GM19328 (cell line): Measurements from ENCODE around the gene MUL1.

Experiments used
- ATAC-seq: cut with Tn5 transposase; IDR thresholded peaks from one replicate; pipeline ENCODE4 v1.9.1; 2021; ENCODE audit warnings: mild to moderate bottlenecking, moderate library complexity; ENCODE audit not compliant: unreplicated experiment

Gene MUL1

GRCh38 chr1:20485527-20486456, 22.2 kb downstream of the MUL1 start, which contains the start of gene CAMK2N1:
TSS of gene CAMK2N1 (minus strand) at chr1:20486210. CDS start at chr1:20485379, 831 bp downstream.
- ATAC-seq = no peak

DNA sequence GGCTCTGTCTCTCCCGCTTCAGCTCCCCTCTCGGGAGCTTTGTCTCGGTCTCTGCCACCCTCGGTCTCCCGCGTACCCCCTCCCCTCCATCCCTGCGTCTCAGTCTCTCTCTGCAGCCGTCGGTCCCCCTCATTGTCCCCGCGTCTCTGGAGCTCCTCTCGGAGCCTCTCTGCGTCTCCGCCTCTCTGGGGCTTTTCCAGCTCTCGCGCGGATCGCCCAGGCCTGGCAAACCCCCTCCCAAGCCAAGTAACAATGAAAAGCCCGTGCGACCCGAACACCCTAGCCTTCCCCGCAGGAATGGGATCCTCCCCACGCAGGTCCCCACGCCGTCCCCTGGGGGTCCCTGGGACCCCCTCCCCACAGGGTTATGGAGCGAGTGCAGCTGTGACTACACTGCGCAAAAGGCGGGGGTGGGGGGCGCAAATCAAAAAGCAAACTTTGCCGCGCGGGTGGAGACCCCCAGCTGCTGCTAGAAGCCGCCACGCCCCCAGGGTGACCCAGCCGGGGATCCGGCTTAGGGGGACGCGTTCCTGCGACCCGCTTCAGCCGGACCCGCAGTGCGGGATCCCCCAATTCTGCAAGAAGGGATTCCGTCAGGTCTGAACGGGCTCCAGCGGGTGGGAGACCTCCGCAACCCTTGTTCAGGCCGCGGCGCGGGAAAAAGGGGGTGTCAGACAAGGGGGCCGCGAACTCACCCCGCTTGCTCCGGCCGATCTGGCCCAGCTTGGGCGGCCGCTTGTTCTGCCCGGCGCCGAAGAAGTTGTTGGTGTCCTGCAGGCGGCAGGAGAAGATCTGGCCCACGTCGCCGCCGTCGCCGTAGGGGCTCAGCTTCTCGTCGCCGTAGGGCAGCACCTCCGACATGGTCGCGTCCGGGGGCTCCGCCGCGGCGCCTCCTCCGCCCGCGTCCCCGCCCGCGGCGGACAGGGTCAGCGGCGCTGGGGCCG, 23.2 kb downstream of the MUL1 start:
- ATAC-seq = no peak

GRCh38 chr1:20483833-20484518, 24.0 kb downstream of the MUL1 start:
- ATAC-seq = no peak

DNA sequence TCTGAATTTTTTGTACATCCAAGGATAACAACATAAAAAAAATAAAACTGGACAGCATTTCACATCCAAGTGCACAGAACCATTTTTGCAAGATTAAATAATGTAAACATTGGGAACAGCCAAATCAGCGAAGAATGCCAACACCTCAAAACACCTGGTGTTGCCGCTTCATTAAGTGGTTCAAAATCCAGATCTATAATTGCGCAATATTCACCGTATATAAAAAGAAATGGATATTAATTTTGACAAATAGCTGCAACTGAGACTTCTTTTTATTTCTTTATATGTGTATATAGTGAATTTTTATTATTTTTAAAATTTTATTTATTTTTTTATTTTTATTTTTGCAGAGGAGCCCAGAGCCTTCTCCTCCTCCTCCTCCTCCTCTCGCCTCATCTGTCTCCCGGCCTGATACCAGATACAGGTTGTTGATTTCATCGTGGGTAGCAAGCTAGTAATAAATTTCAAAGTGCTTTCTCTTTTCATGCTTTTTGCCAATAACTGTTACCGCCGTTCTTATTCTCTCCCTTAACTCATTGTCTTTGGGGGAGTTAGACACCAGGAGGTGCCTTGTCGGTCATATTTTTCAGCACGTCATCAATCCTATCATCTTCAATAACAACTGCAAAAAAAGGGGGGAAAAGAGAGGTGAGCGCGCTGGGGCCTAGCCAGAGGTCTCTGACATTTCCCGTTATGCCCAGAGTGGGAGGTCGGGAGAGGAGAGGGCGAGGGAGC, 24.7 kb downstream of the MUL1 start:
- ATAC-seq = no peak

DNA sequence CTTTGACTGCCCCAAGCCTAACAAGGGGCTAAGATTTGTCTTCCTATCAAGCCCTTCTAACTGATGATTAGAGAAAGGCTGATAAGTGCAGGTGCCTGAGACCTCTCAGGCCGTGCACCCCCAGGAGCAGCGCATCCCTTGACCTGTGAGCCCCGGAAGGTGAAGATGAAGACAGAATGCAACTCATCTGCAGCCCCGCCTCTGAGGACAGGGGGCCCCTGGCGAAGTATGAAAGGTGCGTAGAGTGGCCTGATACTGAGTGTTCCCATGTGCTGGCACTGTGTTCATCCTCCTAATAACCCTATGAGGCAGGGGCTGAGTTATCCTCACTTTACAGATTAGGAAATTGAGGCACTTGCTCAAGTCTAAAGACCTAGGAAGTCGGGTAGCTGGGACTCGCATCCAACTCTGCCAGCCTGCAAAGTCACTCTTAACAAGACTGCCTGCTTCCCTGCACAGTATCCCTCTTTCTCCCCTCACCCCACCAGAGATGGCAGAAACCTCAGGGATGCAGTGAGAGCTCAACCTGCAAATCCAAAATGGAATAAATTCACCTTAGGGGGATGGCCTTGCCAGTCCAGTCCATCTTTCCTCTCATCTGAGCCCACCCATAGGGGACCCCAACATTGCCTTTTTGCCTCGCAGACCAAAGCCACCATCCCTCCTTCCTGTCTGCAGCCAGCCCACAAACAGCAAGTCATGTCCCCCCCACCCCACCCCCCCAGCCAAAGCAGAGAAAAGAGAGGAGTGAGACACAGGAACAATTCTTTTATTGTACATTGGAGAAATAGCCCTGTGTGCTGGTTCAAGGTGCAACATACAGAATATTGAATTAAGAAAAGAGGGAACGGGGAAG, 26.1 kb downstream of the MUL1 start:
- no peak for ATAC-seq

DNA sequence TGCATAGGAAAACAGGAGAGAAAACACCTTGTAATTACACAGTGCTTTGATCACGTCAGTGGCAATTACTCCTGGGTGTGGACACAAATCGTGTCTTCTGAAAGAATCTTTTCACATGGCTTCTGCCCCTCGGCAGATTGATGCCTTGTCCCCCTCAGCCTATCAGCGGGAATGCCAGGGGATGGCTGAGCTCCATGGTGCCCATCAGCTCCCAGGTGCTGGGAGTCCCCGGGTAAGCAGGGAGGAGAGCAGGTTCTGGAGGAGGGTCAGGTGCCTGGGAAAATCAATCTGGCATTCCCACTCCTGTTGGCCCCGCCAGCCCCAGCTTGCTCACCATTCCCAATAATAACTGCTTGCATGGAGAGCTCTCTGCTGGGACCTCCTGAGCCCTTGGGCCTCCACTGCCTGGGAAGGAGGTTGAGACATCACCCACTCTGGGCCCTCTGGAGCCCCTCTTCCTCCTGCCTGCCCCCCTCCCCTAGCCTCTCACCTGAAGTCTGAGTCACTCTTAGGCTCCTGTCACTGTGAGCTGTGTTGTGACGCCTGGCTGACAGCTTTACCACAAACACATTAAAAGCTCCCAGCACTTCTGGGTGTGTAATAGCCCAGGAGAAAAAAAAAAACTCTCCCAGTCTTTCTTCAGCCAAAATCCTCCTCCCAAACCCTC, 26.9 kb downstream of the MUL1 start:
- no peak for ATAC-seq

- ATAC-seq = no peak
Measured at GRCh38 chr1:20480243-20480944, 27.6 kb downstream of the MUL1 start.

DNA sequence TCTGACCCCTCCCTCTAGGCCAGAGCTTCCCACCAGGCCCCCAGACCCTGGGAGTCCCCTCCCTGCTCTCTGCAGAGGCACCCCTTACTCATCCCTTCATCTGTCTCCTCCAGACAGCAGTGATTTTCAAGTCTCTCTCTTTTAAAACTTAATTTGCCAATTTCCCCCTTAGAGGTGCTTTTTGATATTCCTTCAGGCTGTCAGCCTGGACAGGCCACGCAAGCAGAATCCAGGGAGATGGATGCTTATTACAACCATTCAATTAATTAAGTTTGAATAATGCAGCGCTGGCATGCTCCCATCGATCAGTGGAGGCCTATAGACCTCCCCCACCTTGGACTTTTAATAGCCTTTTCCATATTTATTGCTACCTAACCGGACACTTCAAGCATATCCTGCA, 28.1 kb downstream of the MUL1 start:
- ATAC-seq = no peak

- no peak for ATAC-seq
Measured at GRCh38 chr1:20478057-20478635, 29.8 kb downstream of the MUL1 start.

GRCh38 chr1:20477348-20478056, 30.4 kb downstream of the MUL1 start:
- no peak for ATAC-seq

- no peak for ATAC-seq
Measured at GRCh38 chr1:20476265-20477038, 31.5 kb downstream of the MUL1 start.

DNA sequence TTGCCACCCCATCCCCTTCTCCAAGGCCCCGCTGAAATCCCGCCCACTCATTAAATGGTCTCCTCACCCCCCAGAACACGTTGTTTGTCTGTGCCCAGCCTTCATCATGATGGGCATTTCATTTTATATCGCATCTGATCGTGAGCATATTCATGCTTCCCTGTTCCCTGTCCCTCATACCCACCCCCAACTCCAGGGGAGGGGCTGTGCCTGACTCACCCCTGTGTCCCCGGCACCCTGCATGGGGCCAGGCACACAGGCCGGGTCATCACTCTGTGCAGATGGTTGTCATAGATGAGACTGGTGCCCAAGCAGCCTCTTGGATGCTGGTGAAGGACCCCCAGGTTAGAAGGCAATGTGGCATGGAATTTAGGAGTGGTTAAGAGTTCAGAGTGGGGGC, 33.0 kb downstream of the MUL1 start:
- ATAC-seq = no peak

DNA sequence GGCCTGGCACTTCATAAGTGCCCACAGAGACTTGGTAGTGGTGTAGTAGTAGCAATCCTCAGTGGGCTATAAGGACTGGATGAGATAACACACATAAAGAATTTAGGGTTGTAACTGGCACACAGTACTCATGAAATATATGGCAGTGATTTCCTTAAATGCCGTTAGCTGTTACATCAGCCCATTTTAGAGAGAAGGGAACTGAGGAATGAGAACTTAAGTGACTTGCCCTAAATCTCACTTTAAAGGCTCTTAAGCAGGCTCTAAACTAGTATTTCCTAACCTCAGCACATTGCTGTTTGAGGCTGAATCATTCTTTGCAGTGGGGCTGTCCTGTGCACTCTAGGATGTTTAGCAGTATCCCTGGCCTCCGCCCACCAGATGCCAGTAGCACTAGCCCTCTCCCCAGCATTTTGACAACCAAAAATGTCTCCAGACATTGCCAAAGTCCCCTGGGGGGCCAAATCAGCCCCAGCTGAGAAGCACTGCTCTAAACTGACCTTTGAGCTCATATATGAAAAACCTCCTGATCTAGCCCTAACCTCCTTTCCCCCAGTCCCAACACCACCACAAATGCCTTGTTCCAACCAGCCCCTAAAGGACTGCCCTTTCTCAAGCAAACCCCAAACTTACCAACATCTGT, 33.5 kb downstream of the MUL1 start:
- no peak for ATAC-seq

- no peak for ATAC-seq
Measured at GRCh38 chr1:20473894-20474293, 34.1 kb downstream of the MUL1 start.

GRCh38 chr1:20472860-20473711, 34.9 kb downstream of the MUL1 start:
- no peak for ATAC-seq
